GM11168 (cell line): ENCODE data around the gene ZCCHC10.

Experiments used
- in situ Hi-C: fragments of 300-500 bp; cut with MboI; formaldehyde crosslinking; loops from one replicate; pipeline ENCODE4 v1.12.0; 2022; ENCODE audit warnings: low sequenced_read_pairs; ENCODE audit not compliant: unreplicated experiment

Gene ZCCHC10

GRCh38 chr5:133025804-133026663 is at the start of gene ZCCHC10:
Gene ZCCHC10 (minus strand): TSS chr5:133026549. CDS start chr5:133026537, 12 bp downstream.
- in situ Hi-C loops: no loop called here

- in situ Hi-C loops: loop anchor here (25.0 kb wide), 1 partner anchor 1861 kb away; no protein-coding TSS in a partner anchor
These were observed 49.5 kb upstream of the ZCCHC10 start for GRCh38 chr5:133075572-133076536.

- in situ Hi-C loops: no loop called here
These were observed 45.7 kb upstream of the ZCCHC10 start for GRCh38 chr5:133072021-133072420.

GRCh38 chr5:133066045-133066444 is 39.7 kb upstream of the ZCCHC10 start:
- in situ Hi-C loops: no loop called here

GRCh38 chr5:133065471-133065870 is 39.1 kb upstream of the ZCCHC10 start:
- in situ Hi-C loops: no loop called here

GRCh38 chr5:133063965-133064364 is 37.6 kb upstream of the ZCCHC10 start:
- in situ Hi-C loops: no loop called here

- in situ Hi-C loops: no loop called here
These were observed 35.9 kb upstream of the ZCCHC10 start for GRCh38 chr5:133062276-133062675.

GRCh38 chr5:133059621-133060020 is 33.3 kb upstream of the ZCCHC10 start:
- in situ Hi-C loops: no loop called here

- in situ Hi-C loops: no loop called here
These were observed 30.5 kb upstream of the ZCCHC10 start for GRCh38 chr5:133056891-133057290.

GRCh38 chr5:133054697-133055471 is 28.5 kb upstream of the ZCCHC10 start:
- in situ Hi-C loops: no loop called here

- in situ Hi-C loops: no loop called here
These were observed 27.1 kb upstream of the ZCCHC10 start for GRCh38 chr5:133053448-133053847.

- in situ Hi-C loops: no loop called here
These were observed 26.2 kb upstream of the ZCCHC10 start for GRCh38 chr5:133052317-133053175.

GRCh38 chr5:133051542-133052316 is 25.4 kb upstream of the ZCCHC10 start, which contains the start of gene HSPA4:
Gene HSPA4 (plus strand): TSS chr5:133052013. CDS start chr5:133052251, 238 bp downstream.
- in situ Hi-C loops: no loop called here

- in situ Hi-C loops: no loop called here
These were observed 24.8 kb upstream of the ZCCHC10 start for GRCh38 chr5:133051061-133051541.

GRCh38 chr5:133050521-133050920 is 24.2 kb upstream of the ZCCHC10 start:
- in situ Hi-C loops: no loop called here

- in situ Hi-C loops: no loop called here
These were observed 23.3 kb upstream of the ZCCHC10 start for GRCh38 chr5:133049726-133050048.

GRCh38 chr5:133048993-133049725 is 22.8 kb upstream of the ZCCHC10 start:
- in situ Hi-C loops: no loop called here

GRCh38 chr5:133047404-133047803 is 21.1 kb upstream of the ZCCHC10 start:
- in situ Hi-C loops: no loop called here
